ENCODE results near the gene FANCF. TPM values are rescaled to one million over a fixed set of nuclear protein-coding genes. Genes with fewer than 3 reads are reported as not detected.

The FANCF gene
- total RNA-seq, 1 donor from 2014 or later = 7.3 TPM

- DNase-seq (no peak), ATAC-seq (no peak)
- Histone ChIP-seq H3K27ac (no peak overlapping the region), H3K27me3 (peaks cover 35% of the 10 kb centered on the region), H3K9me3 (no peaks in the 10 kb centered on the region), H3K36me3 (no peaks in the 10 kb centered on the region), H3K4me3 (no peak overlapping the region), H3K4me1 (peaks cover 6% of the 10 kb centered on the region)
- intact Hi-C loops (cut with DNase I) = no loop called here
- no peak for TF ChIP-seq CTCF (IDR thresholded peaks at IDR 0.05)
Observed at GRCh38 chr11:22668005-22668796, 42.6 kb upstream of the FANCF start.

GRCh38 chr11:22666688-22667439, 41.2 kb upstream of the FANCF start:
- peaks cover 35% of the 10 kb centered on the region for H3K27me3 ChIP-seq
- H3K27ac ChIP-seq = no peak overlapping the region
- DNase-seq (peak; percentile 68), ATAC-seq (peak; percentile 67)
- intact Hi-C loops (cut with DNase I) = no loop called here
- peaks cover 6% of the 10 kb centered on the region for H3K4me1 ChIP-seq
- H3K9me3 ChIP-seq = no peaks in the 10 kb centered on the region
- peak overlapping the region; percentile 41 for H3K4me3 ChIP-seq
- TF ChIP-seq CTCF (IDR thresholded peaks at IDR 0.05) = no peak
- H3K36me3 ChIP-seq = no peaks in the 10 kb centered on the region

GRCh38 chr11:22666325-22666687, 40.7 kb upstream of the FANCF start, which contains the start of gene GAS2:
Gene GAS2 (plus strand): TSS chr11:22666611. CDS start chr11:22674870, 8,259 bp downstream.
- ATAC-seq (no peak), DNase-seq (no peak)
- intact Hi-C loops (cut with DNase I) = no loop called here
- peaks cover 6% of the 10 kb centered on the region for H3K4me1 ChIP-seq
- H3K4me3 ChIP-seq = peak within 1 kb of the TSS; percentile 41
- TF ChIP-seq CTCF (IDR thresholded peaks at IDR 0.05) = no peak
- no peak within 1 kb of the TSS for H3K27ac ChIP-seq
- peaks cover 35% of the 10 kb centered on the region for H3K27me3 ChIP-seq
- no peaks in the 10 kb centered on the region for H3K9me3 ChIP-seq
- no peaks in the 10 kb centered on the region for H3K36me3 ChIP-seq

GRCh38 chr11:22659783-22660182, 34.2 kb upstream of the FANCF start:
- no peak for TF ChIP-seq CTCF (IDR thresholded peaks at IDR 0.05)

GRCh38 chr11:22657101-22657694, 31.6 kb upstream of the FANCF start:
- H3K4me1 ChIP-seq = no peaks in the 10 kb centered on the region
- no peak for TF ChIP-seq CTCF (IDR thresholded peaks at IDR 0.05)
- DNase-seq (no peak), ATAC-seq (peak; percentile 55)
- H3K36me3 ChIP-seq = no peaks in the 10 kb centered on the region
- intact Hi-C loops (cut with DNase I) = no loop called here
- no peak overlapping the region for H3K4me3 ChIP-seq
- no peak overlapping the region for H3K27ac ChIP-seq
- no peaks in the 10 kb centered on the region for H3K27me3 ChIP-seq
- H3K9me3 ChIP-seq = no peaks in the 10 kb centered on the region

More at GRCh38 chr11:22659783-22660182, 34.2 kb upstream of the FANCF start:
- Histone ChIP-seq H3K4me3 (no peak overlapping the region), H3K4me1 (no peaks in the 10 kb centered on the region), H3K9me3 (no peaks in the 10 kb centered on the region), H3K27ac (no peak overlapping the region), H3K27me3 (peaks cover 3% of the 10 kb centered on the region), H3K36me3 (no peaks in the 10 kb centered on the region)
- DNase-seq (no peak), ATAC-seq (no peak)
- intact Hi-C loops (cut with DNase I) = no loop called here

Data from upper lobe of right lung (tissue), 1 donor.